Endodermal cell (in vitro differentiated cells): ENCODE measurements around the gene KRT84. TPM values are rescaled to one million over a fixed set of nuclear protein-coding genes. Genes with fewer than 3 reads are reported as not detected.

Experiments used
- DNase-seq: peaks from one replicate; pipeline ENCODE4 v3.0.0-alpha.2; 2017
- H3K27ac ChIP-seq: 2 replicates; pipeline ENCODE4 v1.5.1; 2013; ENCODE audit warnings: mild to moderate bottlenecking, low read depth, low read length, moderate library complexity
- H3K27me3 ChIP-seq: 2 replicates; pipeline ENCODE4 v1.6.1; 2013; ENCODE audit warnings: mild to moderate bottlenecking, low read length, moderate library complexity; ENCODE audit not compliant: insufficient read depth, control insufficient read depth, poor library complexity, severe bottlenecking
- H3K36me3 ChIP-seq: 2 replicates; pipeline ENCODE4 v1.7.0; 2013; ENCODE audit warnings: mild to moderate bottlenecking, low read length, moderate library complexity; ENCODE audit not compliant: control insufficient read depth, insufficient read depth
- H3K4me1 ChIP-seq: one replicate; pipeline ENCODE4 v1.7.0; 2013; ENCODE audit warnings: low read length; ENCODE audit not compliant: control insufficient read depth, insufficient read depth
- H3K4me3 ChIP-seq: 2 replicates; pipeline ENCODE4 v1.5.1; 2013; ENCODE audit warnings: mild to moderate bottlenecking, low read length, moderate library complexity
- H3K9ac ChIP-seq: 2 replicates; pipeline ENCODE4 v1.6.1; 2013; ENCODE audit warnings: mild to moderate bottlenecking, low read length, moderate library complexity; ENCODE audit not compliant: poor library complexity, severe bottlenecking; ENCODE audit errors: extremely low read depth
- H3K9me3 ChIP-seq: 2 replicates; pipeline ENCODE4 v1.6.1; 2013; ENCODE audit warnings: mild to moderate bottlenecking, low read length, moderate library complexity; ENCODE audit not compliant: control insufficient read depth
- H3K27ac Mint-ChIP-seq: 2 replicates; pipeline ENCODE4 v1.8.0; 2020; ENCODE audit warnings: mixed read lengths
- H3K27me3 Mint-ChIP-seq: 2 replicates; pipeline ENCODE4 v1.8.0; 2021; ENCODE audit warnings: mild to moderate bottlenecking, mixed read lengths; ENCODE audit not compliant: insufficient read depth
- H3K36me3 Mint-ChIP-seq: 2 replicates; pipeline ENCODE4 v1.8.0; 2020; ENCODE audit warnings: low read depth, mixed read lengths
- H3K4me1 Mint-ChIP-seq: 2 replicates; pipeline ENCODE4 v1.8.0; 2020; ENCODE audit warnings: mixed read lengths
- H3K4me3 Mint-ChIP-seq: 2 replicates; pipeline ENCODE4 v1.8.0; 2020; ENCODE audit warnings: mild to moderate bottlenecking, moderate library complexity, mixed read lengths
- H3K9me3 Mint-ChIP-seq: 2 replicates; pipeline ENCODE4 v1.8.0; 2020; ENCODE audit warnings: mild to moderate bottlenecking, mixed read lengths
- WGBS, 2 experiments: methylation state at CpG; one replicate each; pipeline versions ENCODE4 v1.1.5 to v1.1.7; 2013; ENCODE audit warnings: missing lambda C conversion rate in 2 of 2, mixed read lengths in 1 of 2; ENCODE audit not compliant: insufficient coverage in 1 of 2, insufficient read length in 1 of 2; 5-methylcytosine and 5-hydroxymethylcytosine counted together
- total RNA-seq, 2 donors: library from RNA; stranded (reverse); fragmentation: NEBNext Ultra II Directional in 1 of 2; extraction: Animal tissue kit (Norgen Biotek cat#: 25700) in 1 of 2; gene quantifications; 2 replicates in 1 of 2; 3 replicates in 1 of 2; pipeline ENCODE4 v1.2.1, GENCODE V29; 2021
- TF ChIP-seq, protein P1 (sequence below): fragments of 200-600 bp; sonication (generic); conservative IDR thresholded peaks from 2 replicates; pipeline ENCODE4 v1.5.0; 2021; ENCODE audit warnings: antibody characterized with exemption, mild to moderate bottlenecking

Gene KRT84
- total RNA-seq, 2 donors from 2014 or later = not detected

DNA sequence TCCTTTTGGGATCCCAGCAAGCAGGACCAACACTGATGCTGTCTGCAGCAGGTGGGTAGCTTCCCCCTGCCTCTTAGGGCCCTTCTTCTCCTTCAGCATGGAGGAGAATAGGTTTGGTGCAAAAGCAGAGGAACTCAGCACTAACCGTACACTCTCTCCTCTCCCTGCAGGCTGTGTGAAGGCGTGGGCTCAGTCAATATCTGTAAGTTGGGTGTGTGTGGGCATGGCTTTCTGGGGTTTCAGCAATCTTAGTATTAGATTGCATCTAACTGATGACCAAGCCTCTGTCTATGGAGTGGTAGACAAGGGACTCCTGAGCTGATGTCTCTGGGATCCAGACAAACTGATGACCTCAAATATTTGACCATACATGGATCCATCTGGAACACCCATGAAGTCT, 32.5 kb downstream of the KRT84 start:
- Mint-ChIP-seq H3K27ac (no peak overlapping the region), H3K9me3 (no peaks in the 10 kb centered on the region), H3K4me1 (no peaks in the 10 kb centered on the region), H3K4me3 (no peak overlapping the region), H3K27me3 (no peaks in the 10 kb centered on the region), H3K36me3 (no peaks in the 10 kb centered on the region)
- TF ChIP-seq, protein P1, sequence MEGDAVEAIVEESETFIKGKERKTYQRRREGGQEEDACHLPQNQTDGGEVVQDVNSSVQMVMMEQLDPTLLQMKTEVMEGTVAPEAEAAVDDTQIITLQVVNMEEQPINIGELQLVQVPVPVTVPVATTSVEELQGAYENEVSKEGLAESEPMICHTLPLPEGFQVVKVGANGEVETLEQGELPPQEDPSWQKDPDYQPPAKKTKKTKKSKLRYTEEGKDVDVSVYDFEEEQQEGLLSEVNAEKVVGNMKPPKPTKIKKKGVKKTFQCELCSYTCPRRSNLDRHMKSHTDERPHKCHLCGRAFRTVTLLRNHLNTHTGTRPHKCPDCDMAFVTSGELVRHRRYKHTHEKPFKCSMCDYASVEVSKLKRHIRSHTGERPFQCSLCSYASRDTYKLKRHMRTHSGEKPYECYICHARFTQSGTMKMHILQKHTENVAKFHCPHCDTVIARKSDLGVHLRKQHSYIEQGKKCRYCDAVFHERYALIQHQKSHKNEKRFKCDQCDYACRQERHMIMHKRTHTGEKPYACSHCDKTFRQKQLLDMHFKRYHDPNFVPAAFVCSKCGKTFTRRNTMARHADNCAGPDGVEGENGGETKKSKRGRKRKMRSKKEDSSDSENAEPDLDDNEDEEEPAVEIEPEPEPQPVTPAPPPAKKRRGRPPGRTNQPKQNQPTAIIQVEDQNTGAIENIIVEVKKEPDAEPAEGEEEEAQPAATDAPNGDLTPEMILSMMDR = no peak
- Histone ChIP-seq H3K9me3 (no peaks in the 10 kb centered on the region), H3K4me3 (no peak overlapping the region), H3K27ac (no peak overlapping the region), H3K9ac (no peak overlapping the region), H3K27me3 (peaks cover 7% of the 10 kb centered on the region), H3K4me1 (no peaks in the 10 kb centered on the region), H3K36me3 (no peaks in the 10 kb centered on the region)
- peak; percentile 9 for DNase-seq
- 93% methylated on average over 2 of the region's 2 CpGs; no CpG with 5 or more reads in 1 of the 2 experiments for WGBS, 2 experiments

DNA sequence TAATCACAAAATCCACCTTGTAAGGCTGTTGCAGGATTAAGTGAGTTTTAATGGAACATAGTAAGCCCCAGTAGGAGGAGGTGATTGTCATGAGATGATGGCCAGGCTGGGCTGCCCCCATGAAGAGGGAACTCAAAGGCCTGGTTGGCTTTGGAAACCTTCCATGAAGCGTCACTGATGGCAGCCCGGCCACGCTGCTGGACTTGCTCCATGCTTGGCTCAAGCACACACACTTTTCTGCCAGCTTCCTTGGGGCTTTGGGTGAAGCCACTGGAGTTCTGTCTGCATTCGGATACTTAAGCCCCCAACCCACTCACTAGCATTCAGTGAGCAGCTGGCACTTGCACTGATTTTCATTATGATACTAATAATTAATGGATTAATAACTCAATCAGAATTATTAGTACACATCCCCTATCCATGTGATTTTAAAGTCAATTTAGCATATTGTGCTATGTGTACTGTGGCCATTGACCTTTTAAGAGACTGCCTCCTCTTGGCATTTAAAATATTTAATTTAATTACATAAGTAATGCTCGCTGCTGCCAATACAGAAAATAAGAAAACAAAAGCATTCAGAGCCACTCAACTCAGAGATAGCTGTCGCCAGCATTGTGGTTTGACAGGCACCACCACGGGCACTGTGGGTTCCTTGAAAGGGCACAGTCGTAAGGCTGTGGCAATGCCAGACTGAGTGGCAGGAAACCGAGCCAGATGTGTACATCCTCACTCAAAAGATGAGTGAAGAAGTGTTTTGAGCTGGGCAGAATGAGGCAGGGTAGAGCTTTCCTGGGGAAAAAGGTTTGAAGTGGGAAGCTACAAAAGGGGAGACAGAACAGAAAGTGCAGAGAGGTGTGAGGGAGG, 34.0 kb downstream of the KRT84 start:
- no peak overlapping the region for H3K4me3 ChIP-seq
- no peak overlapping the region for H3K27ac ChIP-seq
- Mint-ChIP-seq H3K27me3 (no peaks in the 10 kb centered on the region), H3K9me3 (no peaks in the 10 kb centered on the region), H3K4me1 (peaks cover 4% of the 10 kb centered on the region), H3K27ac (no peak overlapping the region), H3K4me3 (no peak overlapping the region), H3K36me3 (no peaks in the 10 kb centered on the region)
- no peaks in the 10 kb centered on the region for H3K4me1 ChIP-seq
- WGBS, 2 experiments = 89 to 95% methylated on average over 7 to 9 of the region's 9 CpGs
- no peak overlapping the region for H3K9ac ChIP-seq
- no peaks in the 10 kb centered on the region for H3K36me3 ChIP-seq
- TF ChIP-seq, protein P1 = no peak
- peaks cover 7% of the 10 kb centered on the region for H3K27me3 ChIP-seq
- DNase-seq = peak; percentile 31
- H3K9me3 ChIP-seq = no peaks in the 10 kb centered on the region

- Mint-ChIP-seq H3K27ac (no peak overlapping the region), H3K9me3 (no peaks in the 10 kb centered on the region), H3K36me3 (no peaks in the 10 kb centered on the region), H3K4me3 (no peak overlapping the region), H3K4me1 (peaks cover 4% of the 10 kb centered on the region), H3K27me3 (no peaks in the 10 kb centered on the region)
- WGBS, 2 experiments = 92 to 98% methylated on average over 4 to 5 of the region's 5 CpGs
- TF ChIP-seq, protein P1 = no peak
- Histone ChIP-seq H3K9me3 (no peaks in the 10 kb centered on the region), H3K4me3 (no peak overlapping the region), H3K4me1 (no peaks in the 10 kb centered on the region), H3K27ac (no peak overlapping the region), H3K9ac (no peak overlapping the region), H3K36me3 (no peaks in the 10 kb centered on the region), H3K27me3 (peaks cover 7% of the 10 kb centered on the region)
- peak; percentile 24 for DNase-seq
Observed at GRCh38 chr12:52350786-52351185, 34.7 kb downstream of the KRT84 start.
